Measurements from ENCODE around the gene EGLN3.

- TF ChIP-seq CTCF (IDR thresholded peaks at IDR 0.05) = no peak
- TF ChIP-seq POLR2A (IDR thresholded peaks at IDR 0.05) = no peak
Measured at GRCh38 chr14:33945210-33946088, 5.4 kb downstream of the EGLN3 start.
